ES-I3 (cell line): ENCODE results near the gene CTPS1.

Source experiments
- H3K36me3 ChIP-seq: 2 replicates; pipeline ENCODE4 v1.6.1; 2013; ENCODE audit warnings: mild to moderate bottlenecking, low read length, control low read depth, moderate library complexity; ENCODE audit not compliant: insufficient read depth
- H3K4me1 ChIP-seq: 2 replicates; pipeline ENCODE4 v1.6.1; 2013; ENCODE audit warnings: mild to moderate bottlenecking, control low read depth, low read length; ENCODE audit not compliant: insufficient read depth
- H3K9ac ChIP-seq: 2 replicates; pipeline ENCODE4 v1.6.1; 2013; ENCODE audit warnings: low read depth, mild to moderate bottlenecking, low read length, moderate library complexity
- H3K9me3 ChIP-seq: 2 replicates; pipeline ENCODE4 v1.6.1; 2013; ENCODE audit warnings: mild to moderate bottlenecking, low read length, moderate library complexity; ENCODE audit not compliant: control insufficient read depth, insufficient read depth

Gene CTPS1

GRCh38 chr1:40951943-40952743 lies 27.4 kb upstream of the CTPS1 start:
- Histone ChIP-seq H3K9ac (no peak overlapping the region), H3K4me1 (peaks cover 8% of the 10 kb centered on the region; the same call in 1 of the 2 replicates), H3K36me3 (no peaks in the 10 kb centered on the region)

DNA sequence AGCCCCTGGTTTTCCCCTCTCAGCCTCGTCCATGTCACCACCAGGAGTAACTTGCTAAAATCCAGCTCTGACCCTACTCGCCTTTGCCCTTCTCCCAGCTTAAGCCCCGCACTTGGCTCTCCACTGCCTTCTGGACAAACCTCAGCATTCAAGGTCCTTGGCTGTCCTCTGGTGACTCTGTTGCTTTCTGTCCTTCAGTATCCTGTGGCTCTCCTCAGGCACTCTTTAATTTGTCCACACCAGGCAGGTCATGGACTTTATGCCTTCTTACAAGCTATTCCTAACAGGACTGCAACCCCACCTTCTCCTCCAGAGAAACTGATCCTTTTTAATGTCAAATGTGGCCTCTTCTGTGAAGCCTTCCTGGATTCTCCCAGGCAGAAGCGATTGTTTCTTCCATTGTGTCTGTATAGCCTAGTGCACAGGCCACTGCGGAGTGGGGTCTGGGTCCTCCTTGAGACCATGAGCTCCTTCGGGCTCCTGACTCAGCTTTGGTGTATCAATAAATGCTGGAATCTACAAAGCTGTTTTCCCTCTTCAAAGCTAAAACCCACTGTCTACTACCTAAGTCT lies 26.7 kb upstream of the CTPS1 start:
- Histone ChIP-seq H3K4me1 (peaks cover 8% of the 10 kb centered on the region; the same call in 1 of the 2 replicates), H3K9me3 (no peaks in the 10 kb centered on the region), H3K9ac (no peak overlapping the region), H3K36me3 (no peaks in the 10 kb centered on the region)

More at GRCh38 chr1:40951943-40952743, 27.4 kb upstream of the CTPS1 start:
- no peaks in the 10 kb centered on the region for H3K9me3 ChIP-seq

DNA sequence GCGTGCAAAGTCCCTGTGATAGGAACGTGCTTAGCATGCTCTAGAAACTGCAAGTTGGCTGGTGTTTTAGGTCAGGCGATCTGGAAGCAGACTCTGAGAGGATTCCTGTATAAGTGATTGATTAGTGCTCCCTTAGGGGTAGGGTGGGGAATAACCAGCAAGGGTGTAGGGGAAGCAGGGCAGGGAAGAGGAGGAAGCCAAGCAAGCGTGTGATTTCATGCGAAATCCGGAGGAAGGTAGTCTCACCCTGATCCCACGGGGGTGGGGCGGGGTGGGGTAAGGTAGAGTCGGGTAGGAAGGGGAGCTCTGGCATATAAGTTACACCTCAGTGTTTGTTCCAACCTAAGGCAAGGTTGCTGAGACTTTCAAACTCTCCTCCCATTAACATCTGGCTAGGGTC lies 24.9 kb upstream of the CTPS1 start:
- H3K4me1 ChIP-seq = peaks cover 8% of the 10 kb centered on the region; the same call in 1 of the 2 replicates
- H3K9me3 ChIP-seq = no peaks in the 10 kb centered on the region
- H3K36me3 ChIP-seq = no peaks in the 10 kb centered on the region
- no peak overlapping the region for H3K9ac ChIP-seq

GRCh38 chr1:40955266-40955665 lies 24.2 kb upstream of the CTPS1 start:
- H3K4me1 ChIP-seq = peaks cover 8% of the 10 kb centered on the region; the same call in 1 of the 2 replicates

GRCh38 chr1:40956407-40956806 lies 23.1 kb upstream of the CTPS1 start:
- H3K9ac ChIP-seq = no peak overlapping the region
- H3K4me1 ChIP-seq = peaks cover 8% of the 10 kb centered on the region; the same call in 1 of the 2 replicates
- H3K36me3 ChIP-seq = no peaks in the 10 kb centered on the region
- no peaks in the 10 kb centered on the region for H3K9me3 ChIP-seq

More at GRCh38 chr1:40955266-40955665, 24.2 kb upstream of the CTPS1 start:
- Histone ChIP-seq H3K36me3 (no peaks in the 10 kb centered on the region), H3K9me3 (no peaks in the 10 kb centered on the region), H3K9ac (no peak overlapping the region)

DNA sequence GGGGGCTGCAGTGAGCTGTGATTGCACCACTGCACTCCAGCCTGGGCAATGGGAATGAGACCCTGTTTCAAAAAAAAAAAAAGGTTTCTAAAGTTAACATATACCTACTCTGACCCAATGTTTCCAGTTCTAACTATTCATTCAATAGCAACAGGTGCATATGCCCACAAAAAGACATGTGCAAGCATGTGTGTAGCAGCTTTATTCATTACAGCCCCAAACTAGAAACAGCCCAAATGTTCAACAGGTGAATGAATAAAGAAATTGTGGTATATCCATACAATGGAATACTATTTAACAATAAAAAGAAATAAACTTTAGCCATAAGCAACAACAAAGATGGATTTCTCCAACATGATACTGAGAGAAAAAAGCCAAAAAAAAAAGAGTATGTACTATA lies 21.3 kb upstream of the CTPS1 start:
- Histone ChIP-seq H3K9ac (no peak overlapping the region), H3K4me1 (peaks cover 8% of the 10 kb centered on the region; the same call in 1 of the 2 replicates), H3K9me3 (no peaks in the 10 kb centered on the region), H3K36me3 (no peaks in the 10 kb centered on the region)

- Histone ChIP-seq H3K4me1 (peaks cover 3% of the 10 kb centered on the region; the same call in 1 of the 2 replicates), H3K9ac (no peak overlapping the region), H3K9me3 (no peaks in the 10 kb centered on the region), H3K36me3 (no peaks in the 10 kb centered on the region)
Measured at GRCh38 chr1:40965531-40965930, 14.0 kb upstream of the CTPS1 start.

GRCh38 chr1:40966417-40966816 lies 13.1 kb upstream of the CTPS1 start:
- H3K9ac ChIP-seq = no peak overlapping the region
- no peaks in the 10 kb centered on the region for H3K9me3 ChIP-seq
- peaks cover 3% of the 10 kb centered on the region; the same call in 1 of the 2 replicates for H3K4me1 ChIP-seq
- H3K36me3 ChIP-seq = no peaks in the 10 kb centered on the region

DNA sequence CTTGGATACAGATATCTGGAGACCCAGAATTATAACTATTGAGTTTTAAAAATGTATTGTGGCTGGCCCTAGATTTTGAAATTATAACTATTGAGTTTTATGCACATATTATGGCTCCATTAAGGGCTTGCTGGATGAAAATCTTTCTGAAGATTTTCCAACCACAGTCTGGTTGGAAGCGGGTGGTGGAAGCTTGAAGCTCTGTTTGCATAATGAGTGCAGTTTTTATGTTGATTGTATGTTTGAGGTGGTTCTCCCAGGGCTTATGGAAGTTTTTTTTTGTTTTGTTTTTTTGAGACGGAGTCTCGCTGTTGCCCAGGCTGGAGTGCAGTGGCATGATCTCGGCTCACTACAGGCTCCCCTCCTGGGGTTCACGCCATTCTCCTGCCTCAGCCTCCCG lies 10.1 kb upstream of the CTPS1 start:
- no peak overlapping the region for H3K9ac ChIP-seq

DNA sequence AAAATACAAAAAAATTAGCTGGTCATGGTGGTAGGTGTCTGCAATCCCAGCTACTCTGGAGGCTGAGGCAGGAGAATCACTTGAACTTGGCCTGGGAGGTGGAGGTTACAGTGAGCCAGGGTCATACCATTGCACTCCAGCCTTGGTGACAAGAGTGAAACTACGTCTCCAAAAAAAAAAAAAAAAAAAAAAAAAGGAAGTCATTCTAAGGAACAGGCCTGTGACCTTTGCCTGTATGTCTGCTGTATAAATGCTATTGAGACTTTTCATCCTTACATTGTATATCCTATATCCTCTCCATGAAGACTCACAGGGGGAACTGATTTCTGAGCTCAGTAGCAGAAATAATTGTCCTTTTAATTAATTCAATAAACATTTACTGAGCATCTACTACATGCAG lies 7.5 kb upstream of the CTPS1 start:
- Histone ChIP-seq H3K9ac (no peak overlapping the region), H3K4me1 (no peaks in the 10 kb centered on the region), H3K9me3 (no peaks in the 10 kb centered on the region), H3K36me3 (no peaks in the 10 kb centered on the region)

More for the DNA sequence above, 10.1 kb upstream of the CTPS1 start:
- no peaks in the 10 kb centered on the region for H3K9me3 ChIP-seq
- peaks cover 3% of the 10 kb centered on the region; the same call in 1 of the 2 replicates for H3K4me1 ChIP-seq
- no peaks in the 10 kb centered on the region for H3K36me3 ChIP-seq

DNA sequence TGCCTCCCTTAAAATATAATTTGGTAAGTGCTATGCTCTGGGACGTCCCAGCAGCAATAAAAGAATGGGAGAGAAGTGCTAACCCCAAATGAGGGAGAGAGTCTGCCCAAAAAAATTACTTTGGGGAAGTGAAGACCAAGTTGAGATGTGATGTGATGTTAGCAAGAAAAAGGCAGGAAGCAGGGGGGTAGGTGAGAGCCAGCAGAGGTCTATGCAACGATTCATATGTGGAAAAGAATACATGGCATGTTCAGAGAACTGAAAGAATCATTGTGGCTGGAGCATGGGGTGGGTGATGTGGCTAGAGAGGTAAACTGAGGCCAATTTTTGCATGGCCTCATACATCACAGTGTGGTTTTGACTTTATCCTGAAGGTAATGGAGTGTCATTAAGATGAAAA lies 5.6 kb upstream of the CTPS1 start:
- H3K9me3 ChIP-seq = no peaks in the 10 kb centered on the region
- no peaks in the 10 kb centered on the region for H3K4me1 ChIP-seq
- H3K36me3 ChIP-seq = no peaks in the 10 kb centered on the region
- H3K9ac ChIP-seq = no peak overlapping the region

DNA sequence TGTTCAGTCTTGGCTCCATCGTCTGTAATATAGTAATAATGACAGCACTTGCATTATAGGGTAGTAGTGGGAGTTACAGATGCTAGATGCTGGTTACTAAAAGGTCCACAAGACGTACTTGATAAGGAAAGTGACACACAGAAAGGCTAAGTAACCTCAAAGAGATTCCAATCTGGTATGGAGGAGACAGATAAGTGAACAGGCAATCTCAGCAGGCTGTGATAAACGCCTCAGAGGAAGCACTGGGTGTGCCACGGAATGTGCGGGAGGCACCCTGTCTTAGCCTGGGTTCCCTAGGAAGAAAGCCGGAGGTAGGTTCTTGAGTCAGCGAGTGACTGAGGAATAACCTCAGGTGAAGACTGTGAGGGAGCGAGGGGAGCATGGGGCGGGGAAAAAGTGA lies 4.6 kb upstream of the CTPS1 start:
- Histone ChIP-seq H3K9me3 (no peaks in the 10 kb centered on the region), H3K9ac (no peak overlapping the region), H3K4me1 (no peaks in the 10 kb centered on the region), H3K36me3 (no peaks in the 10 kb centered on the region)

GRCh38 chr1:40976952-40977690 lies 2.4 kb upstream of the CTPS1 start:
- H3K9me3 ChIP-seq = no peaks in the 10 kb centered on the region
- peaks cover 11% of the 10 kb centered on the region for H3K4me1 ChIP-seq
- H3K36me3 ChIP-seq = no peaks in the 10 kb centered on the region
- no peak overlapping the region for H3K9ac ChIP-seq

GRCh38 chr1:40977716-40978115 lies 1.8 kb upstream of the CTPS1 start:
- H3K4me1 ChIP-seq = peaks cover 11% of the 10 kb centered on the region
- no peaks in the 10 kb centered on the region for H3K36me3 ChIP-seq
- no peak overlapping the region for H3K9ac ChIP-seq
- no peaks in the 10 kb centered on the region for H3K9me3 ChIP-seq
